Gastrocnemius medialis (tissue), 4 donors: ENCODE measurements around the gene PRKCZ. TPM values are rescaled to one million over a fixed set of nuclear protein-coding genes. Genes with fewer than 3 reads are reported as not detected.
A peak's percentile ranks its signal among the peaks of the same experiment; 100 is the strongest.

Source experiments
- ATAC-seq, 2 donors: fragments of 150-250 bp; one replicate each; pipeline ENCODE4 v1.9.1; 2016
- DNase-seq, 2 donors: peaks; one replicate each; pipeline ENCODE4 v3.0.0-alpha.2; 2019
- H3K27ac ChIP-seq, 4 donors: fragments of 200-600 bp; sonication (generic); 1 replicate in 1 of 4; 2 replicates in 3 of 4; pipeline ENCODE4 v1.5.1; 2016 to 2018; ENCODE audit warnings: mild to moderate bottlenecking in 2 of 4, moderate library complexity in 1 of 4
- H3K27me3 ChIP-seq, 3 donors: fragments of 200-600 bp; sonication (generic) in 2 of 3; 1 replicate in 1 of 3; 2 replicates in 2 of 3; pipeline versions ENCODE4 v1.5.1 to v1.6.0; 2016 to 2019; ENCODE audit warnings: mild to moderate bottlenecking in 1 of 3, moderate library complexity in 1 of 3
- H3K36me3 ChIP-seq, 2 donors: fragments of 200-600 bp; sonication (generic) in 1 of 2; one replicate each; pipeline ENCODE4 v1.5.1; 2017 to 2018
- H3K4me1 ChIP-seq, 2 donors: fragments of 200-600 bp; sonication (generic) in 1 of 2; one replicate each; pipeline ENCODE4 v1.5.1; 2016 to 2017; ENCODE audit warnings: mild to moderate bottlenecking in 2 of 2
- H3K4me3 ChIP-seq, 4 donors: fragments of 200-600 bp; sonication (generic) in 3 of 4; 1 replicate in 1 of 4; 2 replicates in 3 of 4; pipeline ENCODE4 v1.5.1; 2016 to 2019; ENCODE audit warnings: mild to moderate bottlenecking in 2 of 4
- H3K9me3 ChIP-seq, 3 donors: fragments of 200-600 bp; sonication (generic) in 2 of 3; 1 replicate in 1 of 3; 2 replicates in 2 of 3; pipeline ENCODE4 v1.5.1; 2016 to 2019
- POLR2A ChIP-seq, 2 donors: fragments of 450-650 bp; IDR thresholded peaks; one replicate each; pipeline ENCODE4 v1.6.1; 2017; ENCODE audit warnings: antibody characterized with exemption in 2 of 2, mild to moderate bottlenecking in 2 of 2, moderate library complexity in 2 of 2
- in situ Hi-C, 4 donors: fragments of 200-750 bp; cut with MboI; loops; one replicate each; pipeline versions ENCODE4 v1.15.0 to v1.8.0; 2017; ENCODE audit warnings: low sequenced_read_pairs in 4 of 4
- intact Hi-C: fragments of 100-400 bp; cut with DNase I; formaldehyde crosslinking; loops from one replicate; pipeline ENCODE4 v1.15.1; 2023; ENCODE audit warnings: low total_unique reads
- total RNA-seq, 4 donors: library from RNA; depleted of rRNA; stranded (reverse); fragments of >200 nt; gene quantifications; one replicate each; pipeline versions ENCODE4 v1.1.0 to v1.2.3, GENCODE V29; 2016
- TF ChIP-seq, protein P1 (sequence below), 5 experiments: fragments of 450-650 bp in 3 of 5; fragments of 200-600 bp in 2 of 5; sonication (generic) in 2 of 5; IDR thresholded peaks in 4 of 5; conservative IDR thresholded peaks in 1 of 5; 1 replicate in 4 of 5; 2 replicates in 1 of 5; pipeline ENCODE4 v1.5.1; 2016 to 2019; ENCODE audit warnings: antibody characterized with exemption in 5 of 5, mild to moderate bottlenecking in 3 of 5, moderate library complexity in 3 of 5

Gene PRKCZ
- total RNA-seq, 4 donors from 2014 or later, result 0.16 to 0.87 TPM; not detected in 2

- H3K4me3 ChIP-seq, result no peak overlapping the region
- no peak overlapping the region for H3K27ac ChIP-seq
- TF ChIP-seq, protein P1, sequence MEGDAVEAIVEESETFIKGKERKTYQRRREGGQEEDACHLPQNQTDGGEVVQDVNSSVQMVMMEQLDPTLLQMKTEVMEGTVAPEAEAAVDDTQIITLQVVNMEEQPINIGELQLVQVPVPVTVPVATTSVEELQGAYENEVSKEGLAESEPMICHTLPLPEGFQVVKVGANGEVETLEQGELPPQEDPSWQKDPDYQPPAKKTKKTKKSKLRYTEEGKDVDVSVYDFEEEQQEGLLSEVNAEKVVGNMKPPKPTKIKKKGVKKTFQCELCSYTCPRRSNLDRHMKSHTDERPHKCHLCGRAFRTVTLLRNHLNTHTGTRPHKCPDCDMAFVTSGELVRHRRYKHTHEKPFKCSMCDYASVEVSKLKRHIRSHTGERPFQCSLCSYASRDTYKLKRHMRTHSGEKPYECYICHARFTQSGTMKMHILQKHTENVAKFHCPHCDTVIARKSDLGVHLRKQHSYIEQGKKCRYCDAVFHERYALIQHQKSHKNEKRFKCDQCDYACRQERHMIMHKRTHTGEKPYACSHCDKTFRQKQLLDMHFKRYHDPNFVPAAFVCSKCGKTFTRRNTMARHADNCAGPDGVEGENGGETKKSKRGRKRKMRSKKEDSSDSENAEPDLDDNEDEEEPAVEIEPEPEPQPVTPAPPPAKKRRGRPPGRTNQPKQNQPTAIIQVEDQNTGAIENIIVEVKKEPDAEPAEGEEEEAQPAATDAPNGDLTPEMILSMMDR (IDR thresholded peaks at IDR 0.05 in 4 of 5, conservative IDR thresholded peaks at IDR 0.05 in 1 of 5), result peak in 4 of 5 experiments; percentile 11 to 61 (median 42)
- no peak for TF ChIP-seq POLR2A (IDR thresholded peaks at IDR 0.05)
- H3K27me3 ChIP-seq, result peaks cover 36 to 39% (median 38%) of the 10 kb centered on the region in 3 donors
- H3K36me3 ChIP-seq, result no peaks in the 10 kb centered on the region
- H3K9me3 ChIP-seq, result no peaks in the 10 kb centered on the region
- peaks cover 5% of the 10 kb centered on the region in 2 donors for H3K4me1 ChIP-seq
- ATAC-seq (peak in 1 of 2 donors; percentile 33), DNase-seq (no peak)
- intact Hi-C loops (no loop called here), in situ Hi-C loops (loop anchor here in 1 of 4 donors (10.0 kb wide), 1 partner anchor 102 kb away; no protein-coding TSS in a partner anchor)
These were observed 3.9 kb upstream of the PRKCZ start for GRCh38 chr1:2046174-2046917.

GRCh38 chr1:2046953-2047748 lies 3.1 kb upstream of the PRKCZ start:
- TF ChIP-seq POLR2A (IDR thresholded peaks at IDR 0.05), result no peak
- TF ChIP-seq, protein P1 (IDR thresholded peaks at IDR 0.05 in 4 of 5, conservative IDR thresholded peaks at IDR 0.05 in 1 of 5), result no peak
- Histone ChIP-seq H3K27me3 (peaks cover 44 to 46% (median 44%) of the 10 kb centered on the region in 3 donors), H3K27ac (no peak overlapping the region), H3K4me3 (no peak overlapping the region), H3K4me1 (peaks cover 5% of the 10 kb centered on the region in 2 donors), H3K36me3 (no peaks in the 10 kb centered on the region), H3K9me3 (no peaks in the 10 kb centered on the region)
- in situ Hi-C loops (loop anchor here in 1 of 4 donors (10.0 kb wide), 1 partner anchor 102 kb away; no protein-coding TSS in a partner anchor), intact Hi-C loops (no loop called here)
- no peak for ATAC-seq
- DNase-seq, result no peak

GRCh38 chr1:2047749-2048729 lies 2.2 kb upstream of the PRKCZ start:
- Histone ChIP-seq H3K27ac (no peak overlapping the region), H3K27me3 (peaks cover 44 to 46% (median 46%) of the 10 kb centered on the region in 3 donors), H3K4me1 (peaks cover 5% of the 10 kb centered on the region in 2 donors), H3K36me3 (no peaks in the 10 kb centered on the region), H3K4me3 (no peak overlapping the region), H3K9me3 (no peaks in the 10 kb centered on the region)
- TF ChIP-seq, protein P1 (IDR thresholded peaks at IDR 0.05 in 4 of 5, conservative IDR thresholded peaks at IDR 0.05 in 1 of 5), result no peak
- TF ChIP-seq POLR2A (IDR thresholded peaks at IDR 0.05), result no peak
- ATAC-seq (no peak), DNase-seq (no peak)
- intact Hi-C loops (no loop called here), in situ Hi-C loops (loop anchor here in 1 of 4 donors (10.0 kb wide), 1 partner anchor 103 kb away; no protein-coding TSS in a partner anchor)

DNA sequence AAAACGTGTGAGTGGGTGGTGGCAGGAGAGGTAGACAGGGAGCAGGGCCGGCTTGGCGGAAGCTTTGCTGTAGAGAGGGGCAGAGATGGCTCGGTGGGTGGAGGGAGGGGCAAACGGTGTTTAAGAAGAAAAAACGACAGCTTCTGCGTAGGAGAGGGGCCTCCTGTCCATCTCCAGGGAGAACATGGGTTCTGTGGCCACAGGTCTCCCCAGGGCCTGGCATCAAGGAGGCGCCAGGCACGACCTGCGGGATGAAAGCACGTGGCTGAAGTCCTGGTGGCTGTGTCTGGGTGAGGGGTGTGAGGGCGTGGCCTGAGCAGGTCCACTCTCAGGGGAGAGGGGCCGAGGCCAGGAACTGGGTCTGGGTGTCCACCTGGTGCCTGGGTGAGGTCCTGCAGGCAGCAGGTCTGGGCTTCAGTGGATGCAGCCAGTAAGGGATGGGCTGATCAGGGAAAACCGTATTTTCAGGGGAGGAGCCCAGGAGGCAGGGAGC lies 940 bp upstream of the PRKCZ start:
- Histone ChIP-seq H3K4me1 (peaks cover 5% of the 10 kb centered on the region in 2 donors), H3K36me3 (no peaks in the 10 kb centered on the region), H3K27me3 (peaks cover 44 to 46% (median 46%) of the 10 kb centered on the region in 3 donors), H3K4me3 (peak overlapping the region in 1 of 4 donors; percentile 46), H3K9me3 (no peaks in the 10 kb centered on the region), H3K27ac (no peak overlapping the region)
- intact Hi-C loops (no loop called here), in situ Hi-C loops (loop anchor here in 1 of 4 donors (10.0 kb wide), 1 partner anchor 104 kb away; no protein-coding TSS in a partner anchor)
- no peak for DNase-seq
- no peak for ATAC-seq
- TF ChIP-seq, protein P1 (IDR thresholded peaks at IDR 0.05 in 4 of 5, conservative IDR thresholded peaks at IDR 0.05 in 1 of 5), result no peak
- TF ChIP-seq POLR2A (IDR thresholded peaks at IDR 0.05), result no peak
